SK-N-SH (cell line): ENCODE results near the gene SLC10A4. TPM values are rescaled to one million over a fixed set of nuclear protein-coding genes. Genes with fewer than 3 reads are reported as not detected.
"Not testable (repeated sequence)": the region's sequence is repeated elsewhere in the genome, so short reads cannot be mapped to it uniquely, and the experiment has no call there.

Experiments used
- CTCF ChIA-PET: fragments of 300-600, 350-600 bp; formaldehyde crosslinking; extraction: SDS; loops from one replicate; lab custom pipeline; 2021; lab: Yijun Ruan, JAX
- POLR2A ChIA-PET: fragments of 350-600 bp; sonication (Branson Sonifier 250); formaldehyde crosslinking; extraction: SDS; loops from one replicate; lab custom pipeline; 2020; ENCODE audit warnings: antibody characterized with exemption, inconsistent platforms; lab: Yijun Ruan, JAX
- DNase-seq: peaks from one replicate; pipeline ENCODE4 v3.0.0; 2012
- H2AFZ ChIP-seq: fragments of 200-600 bp; sonication (generic); 2 replicates; pipeline ENCODE4 v1.8.1; 2016; ENCODE audit warnings: antibody characterized with exemption, mild to moderate bottlenecking, low read depth
- H3F3A ChIP-seq: fragments of 200-600 bp; sonication (generic); replicated peaks from 2 replicates; pipeline ENCODE3; 2016; ENCODE audit warnings: antibody characterized with exemption, mild to moderate bottlenecking; ENCODE audit not compliant: insufficient read depth
- H3K27ac ChIP-seq, 2 experiments: fragments of 200-500 bp in 1 of 2; fragments of 200-600 bp in 1 of 2; sonication (Bioruptor generic) in 1 of 2; sonication (generic), shearing (Covaris generic) in 1 of 2; 2 replicates each; pipeline versions ENCODE4 v1.5.1 to v1.6.1; 2014 to 2016; ENCODE audit warnings: low read depth in 2 of 2, inconsistent platforms in 1 of 2, low read length in 1 of 2, mild to moderate bottlenecking in 1 of 2, mixed read lengths in 1 of 2
- H3K27me3 ChIP-seq: fragments of 200-600 bp; sonication (generic), shearing (Covaris generic); 2 replicates; pipeline ENCODE4 v1.6.1; 2016; ENCODE audit warnings: mixed run types; ENCODE audit not compliant: insufficient read depth
- H3K36me3 ChIP-seq, 2 experiments: fragments of 200-500 bp in 1 of 2; fragments of 200-600 bp in 1 of 2; sonication (Bioruptor generic) in 1 of 2; sonication (generic) in 1 of 2; replicated peaks in 1 of 2; 2 replicates each; pipeline versions ENCODE3 to v1.5.1; 2014 to 2016; ENCODE audit warnings: low read length in 1 of 2, mild to moderate bottlenecking in 1 of 2; ENCODE audit not compliant: insufficient read depth in 2 of 2, control insufficient read depth in 1 of 2
- H3K4me1 ChIP-seq, 2 experiments: fragments of 200-500 bp in 1 of 2; fragments of 200-600 bp in 1 of 2; sonication (Bioruptor generic) in 1 of 2; sonication (generic), shearing (Covaris generic) in 1 of 2; 2 replicates each; pipeline versions ENCODE4 v1.5.1 to v1.6.1; 2014 to 2016; ENCODE audit warnings: low read depth in 1 of 2, low read length in 1 of 2, mixed run types in 1 of 2; ENCODE audit not compliant: insufficient read depth in 2 of 2, control insufficient read depth in 1 of 2
- H3K4me2 ChIP-seq: fragments of 200-600 bp; sonication (generic), shearing (Covaris generic); 2 replicates; pipeline ENCODE4 v1.6.1; 2017; ENCODE audit warnings: mixed run types
- H3K4me3 ChIP-seq, 2 experiments: fragments of 200-500 bp in 1 of 2; fragments of 200-600 bp in 1 of 2; sonication (Bioruptor generic) in 1 of 2; sonication (generic), shearing (Covaris generic) in 1 of 2; 2 replicates each; pipeline versions ENCODE4 v1.5.1 to v1.8.1; 2014 to 2016; ENCODE audit warnings: low read depth in 2 of 2, inconsistent platforms in 1 of 2, low read length in 1 of 2, mild to moderate bottlenecking in 1 of 2, mixed read lengths in 1 of 2, moderate library complexity in 1 of 2
- H3K79me2 ChIP-seq: fragments of 200-600 bp; sonication (generic); 2 replicates; pipeline ENCODE4 v1.8.1; 2017; ENCODE audit warnings: mild to moderate bottlenecking; ENCODE audit not compliant: insufficient read depth
- H3K9ac ChIP-seq: fragments of 200-600 bp; sonication (generic); 2 replicates; pipeline ENCODE4 v1.6.1; 2017; ENCODE audit warnings: mixed run types
- H3K9me2 ChIP-seq: fragments of 200-600 bp; sonication (generic); 2 replicates; pipeline ENCODE4 v1.6.1; 2017; ENCODE audit warnings: mixed run types
- H3K9me3 ChIP-seq: fragments of 200-600 bp; sonication (generic); 2 replicates; pipeline ENCODE4 v1.6.1; 2017; ENCODE audit warnings: mixed run types, mild to moderate bottlenecking, moderate library complexity
- H4K20me1 ChIP-seq: fragments of 200-600 bp; sonication (generic); 2 replicates; pipeline ENCODE4 v1.6.1; 2017; ENCODE audit warnings: mild to moderate bottlenecking, mixed run types; ENCODE audit not compliant: insufficient read depth
- CHD2 ChIP-seq: fragments of 150-350 bp; IDR thresholded peaks from 2 replicates; pipeline ENCODE4 v1.6.1; 2018; ENCODE audit warnings: low read length; ENCODE audit not compliant: partially characterized antibody
- CTCF ChIP-seq: fragments of 200-600 bp; sonication (generic); IDR thresholded peaks from 2 replicates; pipeline ENCODE4 v1.6.1; 2017; ENCODE audit warnings: antibody characterized with exemption, mild to moderate bottlenecking, moderate library complexity
- EP300 ChIP-seq, 2 experiments: IDR thresholded peaks; 2 replicates each; pipeline versions ENCODE4 v1.4.0 to v1.6.1; 2012; ENCODE audit warnings: borderline replicate concordance in 1 of 2, low read depth in 1 of 2, low read length in 1 of 2
- EZH2phosphoT487 ChIP-seq: fragments of 200-600 bp; sonication (generic); IDR thresholded peaks from 2 replicates; pipeline ENCODE4 v1.6.1; 2017; ENCODE audit warnings: low read depth, mixed run types, mild to moderate bottlenecking, antibody characterized with exemption, moderate library complexity, borderline replicate concordance
- FOSL2 ChIP-seq: IDR thresholded peaks from 2 replicates; pipeline ENCODE4 v1.4.0; 2012; ENCODE audit warnings: low read depth, mild to moderate bottlenecking, moderate library complexity, borderline replicate concordance
- FOXJ3 ChIP-seq: sonication (generic); formaldehyde crosslinking; IDR thresholded peaks from 2 replicates; pipeline ENCODE4 v1.5.1; 2020; ENCODE audit warnings: mild to moderate bottlenecking, missing genetic modification reagents
- GATA2 ChIP-seq: sonication (generic); formaldehyde crosslinking; IDR thresholded peaks from 2 replicates; pipeline ENCODE4 v1.5.0; 2020; ENCODE audit warnings: mild to moderate bottlenecking, missing genetic modification reagents
- JUND ChIP-seq: IDR thresholded peaks from 2 replicates; pipeline ENCODE4 v1.4.0; 2012
- MEF2A ChIP-seq: IDR thresholded peaks from 2 replicates; pipeline ENCODE4 v1.4.0; 2012; ENCODE audit warnings: low read depth, borderline replicate concordance
- MXI1 ChIP-seq: IDR thresholded peaks from 2 replicates; pipeline ENCODE4 v1.6.1; 2012; ENCODE audit warnings: mild to moderate bottlenecking, low read depth, low read length, improper control_type of control experiment
- NFIC ChIP-seq: IDR thresholded peaks from 2 replicates; pipeline ENCODE4 v1.4.0; 2012; ENCODE audit warnings: borderline replicate concordance
- RAD21 ChIP-seq: IDR thresholded peaks from 2 replicates; pipeline ENCODE4 v1.6.1; 2012; ENCODE audit warnings: mild to moderate bottlenecking, low read length
- RCOR1 ChIP-seq: fragments of 150-350 bp; IDR thresholded peaks from 2 replicates; pipeline ENCODE4 v1.6.1; 2017; ENCODE audit warnings: antibody characterized with exemption, low read length
- TAF1 ChIP-seq: IDR thresholded peaks from 2 replicates; pipeline ENCODE4 v1.6.1; 2012; ENCODE audit warnings: low read depth, mild to moderate bottlenecking, low read length, moderate library complexity, borderline replicate concordance
- TCF12 ChIP-seq: IDR thresholded peaks from 2 replicates; pipeline ENCODE4 v1.4.0; 2012
- YY1 ChIP-seq: IDR thresholded peaks from 2 replicates; pipeline ENCODE4 v1.4.0; 2012; ENCODE audit warnings: low read depth, mild to moderate bottlenecking
- WGBS: methylation state at CpG from one replicate; pipeline ENCODE4 v1.1.6; 2017; ENCODE audit warnings: low lambda C conversion rate; 5-methylcytosine and 5-hydroxymethylcytosine counted together
- polyA plus RNA-seq, 3 experiments: library from polyadenylated mRNA; depleted of rRNA; stranded (reverse); fragments of >200 nt; gene quantifications; 2 replicates each; pipeline ENCODE4 v1.2.3, GENCODE V29; 2012

The SLC10A4 gene
- polyA plus RNA-seq, 1 of the 3 experiments (the other 2 are of a cell fraction): 2.5 TPM

DNA sequence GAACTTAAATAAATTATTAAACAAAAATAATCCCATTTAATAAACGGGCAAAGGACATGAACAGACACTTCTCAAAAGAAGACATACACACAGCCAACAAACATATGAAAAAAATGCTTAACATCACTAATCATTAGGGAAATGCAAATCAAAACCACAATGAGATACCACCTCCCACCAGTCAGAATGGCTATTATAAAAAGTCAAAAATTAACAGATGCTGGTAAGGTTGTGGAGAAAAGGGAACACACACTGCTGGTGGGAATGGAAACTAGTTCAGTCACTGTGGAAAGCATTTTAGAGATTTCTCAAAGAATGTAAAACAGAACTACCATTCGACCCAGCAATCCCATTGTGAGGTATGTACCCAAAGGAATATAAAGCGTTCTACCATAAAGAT, 31.5 kb upstream of the SLC10A4 start:
- H3F3A ChIP-seq, H3K79me2 ChIP-seq, H3K4me2 ChIP-seq, H3K9me2 ChIP-seq, CTCF ChIA-PET, H3K9ac ChIP-seq, H3K36me3 ChIP-seq, H3K4me3 ChIP-seq, POLR2A ChIA-PET, DNase-seq, H4K20me1 ChIP-seq, H3K9me3 ChIP-seq, H3K27ac ChIP-seq, H2AFZ ChIP-seq, H3K27me3 ChIP-seq: not testable (repeated sequence)
- H3K4me1 ChIP-seq: peaks cover 0 to 10% of the 10 kb centered on the region in 2 experiments; a peak in 1 of 4 replicates
- 87% methylated on average over 3 of the region's 3 CpGs for WGBS

GRCh38 chr4:48454591-48454990, 28.6 kb upstream of the SLC10A4 start:
- H3K9ac ChIP-seq: no peak overlapping the region
- WGBS: 66% methylated on average over 2 of the region's 2 CpGs
- no peak overlapping the region for H3K4me3 ChIP-seq
- no peak overlapping the region for H2AFZ ChIP-seq
- no peaks in the 10 kb centered on the region for H3K27me3 ChIP-seq
- no peak overlapping the region for H3K27ac ChIP-seq
- no peaks in the 10 kb centered on the region for H3F3A ChIP-seq
- DNase-seq: no peak
- H3K4me2 ChIP-seq: no peak overlapping the region
- H3K9me3 ChIP-seq: no peaks in the 10 kb centered on the region
- ChIA-PET CTCF (interaction anchor here (0.5 to 2.8 kb wide), 6 partner anchors 12 to 92 kb away, joined by 3 to 10 read pairs (median 3); no protein-coding TSS in a partner anchor), POLR2A (interaction anchor here (1.0 to 1.8 kb wide), 2 partner anchors 8 to 29 kb away, joined by 4 to 5 read pairs; no protein-coding TSS in a partner anchor)
- H3K9me2 ChIP-seq: no peaks in the 10 kb centered on the region
- no peaks in the 10 kb centered on the region for H3K36me3 ChIP-seq
- TF ChIP-seq RCOR1 (peak; percentile 93), TCF12 (peak; percentile 29; the same call in 1 of the 2 replicates), EZH2phosphoT487 (no peak), MXI1 (0 out of 2 replicates have a peak, but pooled peaks have one; percentile 50), JUND (no peak), FOSL2 (no peak), CHD2 (peak; percentile 76), YY1 (no peak), CTCF (no peak), NFIC (no peak), GATA2 (CRISPR knock-in tag) (peak; percentile 36; the same call in 1 of the 2 replicates), TAF1 (no peak), EP300 (IDR thresholded peaks at IDR 0.05; ENCODE audit: borderline replicate concordance in 1 of 2, low read depth in 1 of 2, low read length in 1 of 2) (peak in 1 of 2 experiments; percentile 93; a peak in 2 of 4 replicates), MEF2A (no peak), FOXJ3 (CRISPR knock-in tag) (0 out of 2 replicates have a peak, but pooled peaks have one; percentile 39), RAD21 (peak; percentile 31)
- H3K79me2 ChIP-seq: no peaks in the 10 kb centered on the region
- peaks cover 0 to 10% of the 10 kb centered on the region in 2 experiments; a peak in 1 of 4 replicates for H3K4me1 ChIP-seq
- H4K20me1 ChIP-seq: no peaks in the 10 kb centered on the region
